NCI-H1436 treated with DMSO at 0.1 percent for 48 hours (cell line): ENCODE data around the gene FAM53A.
"Not testable (repeated sequence)": the region's sequence is repeated elsewhere in the genome, so short reads cannot be mapped to it uniquely, and the experiment has no call there.

Experiments used
- DNase-seq: peaks from one replicate; lab custom pipeline; 2025; lab: John Stamatoyannopoulos, UW

The FAM53A gene

GRCh38 chr4:1640716-1641503 is 43.2 kb downstream of the FAM53A start:
- DNase-seq = not testable (repeated sequence)

- no peak for DNase-seq
These were observed 43.9 kb downstream of the FAM53A start for GRCh38 chr4:1640190-1640589.

GRCh38 chr4:1639299-1639868 is 44.7 kb downstream of the FAM53A start:
- no peak for DNase-seq

GRCh38 chr4:1638873-1639272 is 45.2 kb downstream of the FAM53A start:
- no peak for DNase-seq

- no peak for DNase-seq
These were observed 45.9 kb downstream of the FAM53A start for GRCh38 chr4:1638272-1638598.

GRCh38 chr4:1637580-1638271 is 46.4 kb downstream of the FAM53A start:
- no peak for DNase-seq

GRCh38 chr4:1636490-1637211 is 47.5 kb downstream of the FAM53A start:
- DNase-seq = no peak

GRCh38 chr4:1635464-1635863 is 48.6 kb downstream of the FAM53A start:
- no peak for DNase-seq

- no peak for DNase-seq
These were observed 50.1 kb downstream of the FAM53A start for GRCh38 chr4:1633993-1634392.

GRCh38 chr4:1632109-1633104 is 51.7 kb downstream of the FAM53A start:
- DNase-seq = no peak

- no peak for DNase-seq
These were observed 53.0 kb downstream of the FAM53A start for GRCh38 chr4:1631136-1631535.

GRCh38 chr4:1630266-1630665 is 53.8 kb downstream of the FAM53A start:
- no peak for DNase-seq

GRCh38 chr4:1629699-1630083 is 54.4 kb downstream of the FAM53A start:
- DNase-seq = no peak

- DNase-seq = no peak
These were observed 55.0 kb downstream of the FAM53A start for GRCh38 chr4:1628892-1629698.

- DNase-seq = no peak
These were observed 56.4 kb downstream of the FAM53A start for GRCh38 chr4:1627417-1628313.

- DNase-seq = no peak
These were observed 57.2 kb downstream of the FAM53A start for GRCh38 chr4:1626941-1627340.

- no peak for DNase-seq
These were observed 58.0 kb downstream of the FAM53A start for GRCh38 chr4:1626151-1626550.

GRCh38 chr4:1625600-1626138 is 58.4 kb downstream of the FAM53A start:
- no peak for DNase-seq

GRCh38 chr4:1624519-1624910 is 59.6 kb downstream of the FAM53A start:
- no peak for DNase-seq
